Fibroblast of the aortic adventitia (primary cell): ENCODE results near the gene FRS2. TPM values are rescaled to one million over a fixed set of nuclear protein-coding genes. Genes with fewer than 3 reads are reported as not detected.

Experiments
- DNase-seq: peaks from one replicate; pipeline ENCODE4 v3.0.0-alpha.2; 2010; ENCODE audit warnings: low read depth
- H3K4me3 ChIP-seq: 2 replicates; pipeline ENCODE4 v1.5.1; 2011; ENCODE audit warnings: low read depth, mild to moderate bottlenecking, control low read depth, low read length, moderate library complexity
- total RNA-seq: library from RNA; depleted of rRNA; stranded (reverse); fragments of >200 nt; gene quantifications from 2 replicates; pipeline ENCODE4 v1.2.3, GENCODE V29; 2012; ENCODE audit warnings: low replicate concordance
- TF ChIP-seq, protein P1 (sequence below): IDR thresholded peaks from 2 replicates; pipeline ENCODE4 v1.5.1; 2011; ENCODE audit warnings: mild to moderate bottlenecking, low read length, control low read depth, inconsistent platforms; ENCODE audit not compliant: insufficient read depth

FRS2 gene
- total RNA-seq, 1 donor: 67.0 TPM

DNA sequence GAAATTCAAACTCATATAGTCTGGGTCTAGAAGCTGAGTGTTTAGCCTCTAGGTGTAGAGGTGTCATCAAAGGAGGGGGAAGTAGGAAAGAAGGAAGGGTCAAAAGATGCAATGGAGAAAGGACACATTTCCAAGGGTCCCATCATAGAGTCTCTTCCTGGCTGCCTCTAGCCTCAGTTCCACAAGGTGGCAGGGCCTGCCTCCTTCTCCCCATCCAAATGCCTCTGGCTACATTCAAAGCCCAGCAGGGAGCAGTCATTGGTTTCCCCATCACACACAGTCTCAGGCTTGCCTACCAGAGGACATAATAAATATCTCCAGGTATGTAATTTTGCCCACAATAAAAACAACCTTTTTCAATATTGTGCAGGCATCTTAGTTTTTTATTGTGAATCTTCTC lies 113.0 kb downstream of the FRS2 start:
- H3K4me3 ChIP-seq: no peak overlapping the region
- DNase-seq: no peak

DNA sequence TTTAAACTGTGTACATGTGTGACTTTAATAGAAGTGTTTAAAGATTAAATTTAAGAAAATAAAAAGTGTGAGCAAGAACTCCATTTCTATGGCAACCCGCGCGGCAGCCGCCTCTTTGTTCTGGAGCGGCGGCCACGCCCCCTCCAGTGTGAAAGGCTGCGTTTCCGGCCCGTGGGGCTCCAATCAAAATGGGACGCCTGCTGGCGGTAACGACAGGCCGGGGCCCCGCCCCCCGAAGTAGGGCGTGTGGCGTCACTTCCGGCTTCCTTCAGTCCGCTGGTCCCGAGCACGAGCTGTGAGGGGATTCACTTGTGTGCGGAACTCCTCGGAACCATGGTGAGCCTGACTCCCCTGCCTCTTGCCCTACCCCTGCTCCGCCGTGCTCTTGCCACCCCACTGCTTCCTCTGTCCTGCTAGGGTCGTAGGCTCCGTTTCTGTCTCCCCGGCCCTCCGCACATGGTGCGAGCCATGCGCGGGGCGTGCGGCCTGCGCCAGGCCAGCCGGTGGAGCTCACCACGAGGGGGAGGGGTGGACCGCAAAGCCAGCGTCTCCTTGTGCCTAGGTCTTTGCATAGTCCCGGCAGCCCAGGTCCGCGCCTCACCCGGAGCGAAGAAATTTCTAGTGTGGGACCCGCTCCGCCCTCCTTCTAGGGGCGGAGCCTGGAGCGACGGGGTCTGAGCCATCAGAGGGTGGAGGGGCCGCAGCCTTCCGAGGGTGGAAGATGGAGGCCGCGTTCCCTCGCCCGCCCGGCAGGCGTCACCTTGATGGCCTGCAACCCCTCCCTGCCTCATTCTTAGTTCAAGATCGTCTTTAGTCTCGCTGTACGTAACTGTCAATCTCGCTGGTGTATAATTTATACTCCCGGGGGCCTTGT lies 115.2 kb downstream of the FRS2 start, which contains the start of gene CCT2:
CCT2 (plus strand) TSS at position 271 of the 874 bp plus-strand sequence; CDS start at position 334, 63 bp downstream.
- DNase-seq: peak; percentile 93
- peak within 1 kb of the TSS; percentile 99 for H3K4me3 ChIP-seq
- TF ChIP-seq, protein P1, sequence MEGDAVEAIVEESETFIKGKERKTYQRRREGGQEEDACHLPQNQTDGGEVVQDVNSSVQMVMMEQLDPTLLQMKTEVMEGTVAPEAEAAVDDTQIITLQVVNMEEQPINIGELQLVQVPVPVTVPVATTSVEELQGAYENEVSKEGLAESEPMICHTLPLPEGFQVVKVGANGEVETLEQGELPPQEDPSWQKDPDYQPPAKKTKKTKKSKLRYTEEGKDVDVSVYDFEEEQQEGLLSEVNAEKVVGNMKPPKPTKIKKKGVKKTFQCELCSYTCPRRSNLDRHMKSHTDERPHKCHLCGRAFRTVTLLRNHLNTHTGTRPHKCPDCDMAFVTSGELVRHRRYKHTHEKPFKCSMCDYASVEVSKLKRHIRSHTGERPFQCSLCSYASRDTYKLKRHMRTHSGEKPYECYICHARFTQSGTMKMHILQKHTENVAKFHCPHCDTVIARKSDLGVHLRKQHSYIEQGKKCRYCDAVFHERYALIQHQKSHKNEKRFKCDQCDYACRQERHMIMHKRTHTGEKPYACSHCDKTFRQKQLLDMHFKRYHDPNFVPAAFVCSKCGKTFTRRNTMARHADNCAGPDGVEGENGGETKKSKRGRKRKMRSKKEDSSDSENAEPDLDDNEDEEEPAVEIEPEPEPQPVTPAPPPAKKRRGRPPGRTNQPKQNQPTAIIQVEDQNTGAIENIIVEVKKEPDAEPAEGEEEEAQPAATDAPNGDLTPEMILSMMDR: peak; percentile 63

More for the DNA sequence above, 113.0 kb downstream of the FRS2 start:
- TF ChIP-seq, protein P1: no peak

DNA sequence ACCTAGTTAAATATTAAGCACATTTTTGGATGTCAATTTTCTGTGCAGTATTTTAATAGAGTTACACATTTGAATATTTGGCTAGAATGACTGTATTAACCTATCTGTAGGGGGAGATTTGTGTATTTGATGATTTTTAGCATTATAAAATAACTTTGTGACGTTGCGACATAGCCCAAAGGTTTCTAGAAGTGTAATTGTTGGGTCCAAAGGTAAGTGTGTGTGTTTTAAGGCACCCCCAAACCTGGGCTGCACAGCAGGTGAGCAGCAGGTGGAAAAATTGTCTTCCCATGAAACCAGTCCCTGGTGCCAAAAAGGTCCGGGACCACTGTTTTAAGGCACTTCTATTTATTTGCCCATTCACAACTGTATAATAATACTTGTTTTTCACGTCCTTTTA lies 118.3 kb downstream of the FRS2 start:
- DNase-seq: no peak
- TF ChIP-seq, protein P1: no peak
- H3K4me3 ChIP-seq: no peak overlapping the region

DNA sequence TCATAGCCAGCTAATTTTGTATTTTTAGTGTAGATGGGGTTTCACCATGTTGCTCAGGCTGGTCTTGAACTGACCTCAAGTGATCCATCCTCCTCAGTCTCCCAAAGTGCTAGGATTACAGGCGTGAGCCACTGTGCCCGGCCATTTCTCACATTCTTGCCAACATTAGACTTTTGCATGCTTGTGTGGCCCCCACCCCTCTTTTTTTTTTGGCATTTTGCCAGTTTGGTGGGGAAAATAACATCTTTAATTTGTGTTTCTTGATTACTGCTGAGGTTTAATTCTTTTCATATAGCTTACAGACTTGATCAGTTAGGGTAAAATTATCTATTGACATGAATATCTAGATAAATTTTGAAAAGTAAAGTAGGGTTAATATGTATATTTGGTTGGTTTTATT lies 118.9 kb downstream of the FRS2 start:
- H3K4me3 ChIP-seq: no peak overlapping the region
- DNase-seq: no peak
- TF ChIP-seq, protein P1: no peak

DNA sequence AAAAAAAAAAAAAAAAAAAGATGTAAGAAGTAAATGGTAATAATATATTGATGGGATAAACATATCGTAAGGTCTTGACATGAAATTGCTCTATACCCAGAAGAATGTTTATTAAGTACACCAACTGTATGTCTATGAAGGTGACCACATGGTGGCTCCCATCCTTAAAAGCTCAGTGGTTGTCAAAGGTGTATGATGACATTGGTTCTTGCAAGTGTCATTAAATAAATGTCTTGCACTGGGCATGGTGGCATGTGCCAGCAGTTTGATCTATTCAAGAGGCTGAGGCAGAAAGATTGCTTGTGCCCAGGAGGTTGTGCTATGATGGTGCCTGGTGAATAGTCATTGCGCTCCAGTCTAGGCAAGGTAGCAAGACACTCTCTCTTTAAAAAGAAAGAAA lies 125.5 kb downstream of the FRS2 start:
- DNase-seq: no peak
- TF ChIP-seq, protein P1: no peak
- H3K4me3 ChIP-seq: no peak overlapping the region

DNA sequence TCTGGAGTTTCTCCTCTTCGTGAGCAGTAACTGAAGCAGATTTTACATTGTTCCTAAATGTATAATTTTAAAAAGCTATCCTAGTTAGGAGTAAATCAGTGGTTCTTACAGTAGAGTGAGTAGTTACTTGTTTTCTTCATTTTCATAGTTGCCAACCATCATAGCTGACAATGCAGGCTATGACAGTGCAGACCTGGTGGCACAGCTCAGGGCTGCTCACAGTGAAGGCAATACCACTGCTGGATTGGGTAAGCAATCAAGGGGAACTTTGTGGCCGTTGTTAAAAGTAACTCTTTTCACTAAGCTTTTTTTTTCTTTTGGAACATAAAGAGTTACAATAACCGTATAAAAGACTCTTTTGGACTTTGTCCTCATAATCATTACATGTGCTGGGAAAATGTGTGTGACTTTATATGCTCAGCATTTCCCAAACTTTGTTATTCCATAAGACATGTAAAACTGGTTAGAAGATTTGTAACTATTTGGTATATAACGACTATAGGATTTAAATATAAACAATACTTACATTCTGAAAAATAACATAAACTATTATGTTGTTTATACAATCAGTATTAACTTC lies 128.1 kb downstream of the FRS2 start:
- no peak overlapping the region for H3K4me3 ChIP-seq
- no peak for DNase-seq
- TF ChIP-seq, protein P1: no peak
